Suprapubic skin (tissue), 4 donors: ENCODE results near the gene GALNT17.

Experiments used
- POLR2A ChIP-seq, 2 donors: fragments of 450-650 bp; IDR thresholded peaks; one replicate each; pipeline ENCODE4 v1.6.1; 2017; ENCODE audit warnings: antibody characterized with exemption in 2 of 2, mild to moderate bottlenecking in 2 of 2, moderate library complexity in 2 of 2
- POLR2AphosphoS5 ChIP-seq, 3 donors: sonication (generic); formaldehyde crosslinking; IDR thresholded peaks; one replicate each; pipeline ENCODE4 v1.6.1; 2017; ENCODE audit warnings: antibody characterized with exemption in 3 of 3
- TF ChIP-seq, protein P1 (sequence below), 2 donors: fragments of 200-600 bp in 1 of 2; fragments of 450-650 bp in 1 of 2; sonication (generic) in 1 of 2; IDR thresholded peaks; one replicate each; pipeline ENCODE4 v1.5.1; 2016 to 2019; ENCODE audit warnings: antibody characterized with exemption in 2 of 2, mild to moderate bottlenecking in 1 of 2, moderate library complexity in 1 of 2

DNA sequence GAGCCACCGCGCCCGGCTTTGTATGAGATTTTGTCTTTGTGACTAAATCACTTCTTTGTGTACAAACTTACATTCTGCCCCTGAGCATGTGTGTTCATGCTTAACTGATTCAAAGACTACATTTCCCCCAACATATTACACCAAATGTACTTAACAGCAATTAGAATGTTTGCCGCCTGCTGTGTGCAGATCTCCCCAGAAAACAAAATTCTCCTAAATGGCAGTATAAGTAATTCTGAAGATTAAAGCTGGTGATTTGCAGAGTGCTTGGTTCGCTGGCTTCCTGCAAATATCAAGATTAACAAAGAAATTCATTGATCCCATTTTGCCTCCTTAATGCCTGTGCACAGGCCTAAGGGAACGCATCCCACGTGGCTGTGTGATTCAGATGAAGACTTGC lies 230.3 kb downstream of the GALNT17 start:
- TF ChIP-seq, protein P1, sequence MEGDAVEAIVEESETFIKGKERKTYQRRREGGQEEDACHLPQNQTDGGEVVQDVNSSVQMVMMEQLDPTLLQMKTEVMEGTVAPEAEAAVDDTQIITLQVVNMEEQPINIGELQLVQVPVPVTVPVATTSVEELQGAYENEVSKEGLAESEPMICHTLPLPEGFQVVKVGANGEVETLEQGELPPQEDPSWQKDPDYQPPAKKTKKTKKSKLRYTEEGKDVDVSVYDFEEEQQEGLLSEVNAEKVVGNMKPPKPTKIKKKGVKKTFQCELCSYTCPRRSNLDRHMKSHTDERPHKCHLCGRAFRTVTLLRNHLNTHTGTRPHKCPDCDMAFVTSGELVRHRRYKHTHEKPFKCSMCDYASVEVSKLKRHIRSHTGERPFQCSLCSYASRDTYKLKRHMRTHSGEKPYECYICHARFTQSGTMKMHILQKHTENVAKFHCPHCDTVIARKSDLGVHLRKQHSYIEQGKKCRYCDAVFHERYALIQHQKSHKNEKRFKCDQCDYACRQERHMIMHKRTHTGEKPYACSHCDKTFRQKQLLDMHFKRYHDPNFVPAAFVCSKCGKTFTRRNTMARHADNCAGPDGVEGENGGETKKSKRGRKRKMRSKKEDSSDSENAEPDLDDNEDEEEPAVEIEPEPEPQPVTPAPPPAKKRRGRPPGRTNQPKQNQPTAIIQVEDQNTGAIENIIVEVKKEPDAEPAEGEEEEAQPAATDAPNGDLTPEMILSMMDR (IDR thresholded peaks at IDR 0.05): no peak
- TF ChIP-seq POLR2AphosphoS5 (IDR thresholded peaks at IDR 0.05) (no peak), POLR2A (IDR thresholded peaks at IDR 0.05) (no peak)
